NCI-H446 treated with DMSO at 0.1 percent for 48 hours (cell line): ENCODE data around the gene NXN.
"Not testable (repeated sequence)": the region's sequence is repeated elsewhere in the genome, so short reads cannot be mapped to it uniquely, and the experiment has no call there.

Experiments used
- DNase-seq: peaks from one replicate; lab custom pipeline; 2025; lab: John Stamatoyannopoulos, UW

Gene NXN

GRCh38 chr17:829614-830013 is 150.0 kb downstream of the NXN start:
- DNase-seq = not testable (repeated sequence)

DNA sequence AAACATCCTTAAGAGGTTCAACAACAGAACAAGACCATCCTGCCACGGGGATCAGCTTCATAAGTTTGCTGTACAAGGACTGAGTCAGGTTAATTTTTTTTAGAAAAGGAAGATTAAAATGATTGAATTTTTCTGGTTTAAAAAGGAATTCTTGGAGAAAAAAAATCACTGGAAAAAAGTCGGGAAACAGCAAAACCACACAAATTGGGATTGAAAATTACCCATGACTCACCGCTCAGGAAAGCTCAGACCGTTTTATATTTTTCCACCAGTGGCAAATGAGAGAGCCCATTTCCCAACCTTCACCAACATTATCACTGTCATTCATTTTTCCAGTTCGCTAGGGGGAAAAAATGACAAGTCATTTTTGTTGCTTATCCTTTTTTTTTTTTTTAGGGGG is 150.8 kb downstream of the NXN start:
- DNase-seq = no peak

GRCh38 chr17:826778-827177 is 152.8 kb downstream of the NXN start:
- DNase-seq = no peak

DNA sequence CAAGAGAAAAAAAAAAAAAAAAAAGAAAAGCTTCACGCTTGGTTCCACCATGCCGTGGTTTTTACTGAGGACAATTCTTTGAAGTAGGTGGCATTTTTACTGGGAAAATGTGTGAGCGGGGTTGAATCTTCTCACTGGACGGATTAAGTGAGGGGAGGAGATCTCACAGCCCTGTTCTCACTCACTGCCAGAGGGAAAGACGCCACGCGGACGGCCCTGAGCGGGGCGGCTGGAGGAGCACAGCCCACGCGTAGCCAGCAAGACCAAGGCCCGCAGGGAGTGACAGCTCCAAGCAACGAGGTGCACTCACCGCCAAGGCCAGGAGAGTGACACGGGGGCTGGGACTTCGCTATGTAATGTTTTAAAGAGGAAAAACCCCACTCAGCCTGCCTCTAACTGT is 154.4 kb downstream of the NXN start:
- no peak for DNase-seq

- DNase-seq = no peak
Observed at GRCh38 chr17:824378-824777, 155.2 kb downstream of the NXN start.

GRCh38 chr17:823501-823902 is 156.1 kb downstream of the NXN start:
- DNase-seq = no peak

DNA sequence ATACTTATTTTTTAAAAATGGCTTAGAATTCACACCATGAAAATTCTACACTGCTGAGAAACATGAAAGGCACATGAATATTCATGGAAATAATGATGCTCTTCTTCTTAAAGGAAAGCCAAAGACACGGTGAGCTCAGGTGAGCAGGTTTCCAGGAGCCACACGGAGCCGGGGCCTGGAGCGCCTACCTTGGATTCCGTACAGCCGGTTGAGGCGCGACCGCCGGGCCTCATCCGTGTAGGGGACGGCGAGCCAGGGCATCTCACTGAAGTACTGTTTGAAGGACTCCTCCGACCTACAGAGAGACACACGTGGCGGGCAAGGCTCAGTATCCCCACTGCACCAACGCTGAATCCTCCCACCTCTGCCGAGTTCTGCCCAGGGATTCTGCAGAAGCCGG is 160.3 kb downstream of the NXN start:
- no peak for DNase-seq

DNA sequence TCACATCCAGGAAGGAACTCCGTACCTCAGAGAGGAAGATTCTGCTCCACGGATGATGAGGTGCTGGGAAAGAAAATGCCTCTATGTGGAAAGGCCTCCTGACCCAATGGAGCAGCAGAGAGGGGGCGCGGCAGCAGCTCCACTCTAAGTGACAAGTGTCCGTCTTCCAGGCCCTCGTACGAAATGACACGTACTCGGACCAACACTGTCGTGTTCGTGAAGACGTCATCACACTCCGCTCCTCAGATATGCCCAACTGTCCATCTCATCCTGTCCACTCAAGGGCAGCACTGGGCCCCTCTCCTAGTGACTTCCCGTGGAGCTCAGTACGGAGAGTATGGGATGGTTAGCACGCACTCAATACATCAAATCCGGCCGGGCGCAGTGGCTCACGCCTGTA is 165.2 kb downstream of the NXN start:
- no peak for DNase-seq

DNA sequence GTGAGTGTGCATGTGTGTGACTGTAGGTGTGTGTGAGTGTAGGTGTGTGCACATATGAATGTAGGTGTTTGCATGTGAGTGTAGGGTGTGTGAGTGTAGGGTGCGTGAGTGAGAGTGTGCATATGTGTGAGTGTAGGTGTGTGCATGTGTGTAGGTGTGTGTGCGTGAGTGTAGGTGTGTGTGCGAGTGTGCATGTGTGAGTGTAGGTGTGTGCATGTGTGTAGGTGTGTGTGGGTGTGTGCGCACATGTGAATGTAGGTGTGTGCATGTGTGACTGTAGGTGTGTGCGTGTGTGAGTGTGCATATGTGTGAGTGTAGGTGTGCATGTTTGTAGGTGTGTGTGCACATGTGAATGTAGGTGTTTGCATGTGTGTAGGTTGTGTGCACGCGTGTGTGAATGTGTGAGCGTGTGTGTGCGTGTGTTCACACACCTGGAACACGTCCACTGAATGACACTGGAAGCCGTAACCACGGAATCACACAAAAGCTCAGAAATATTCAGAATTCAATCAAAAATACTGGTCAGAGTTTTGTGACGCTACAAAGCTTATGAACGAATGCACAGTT is 166.9 kb downstream of the NXN start:
- DNase-seq = no peak

GRCh38 chr17:811051-811784 is 168.4 kb downstream of the NXN start:
- no peak for DNase-seq

- no peak for DNase-seq
Observed at GRCh38 chr17:807523-808294, 171.9 kb downstream of the NXN start.

DNA sequence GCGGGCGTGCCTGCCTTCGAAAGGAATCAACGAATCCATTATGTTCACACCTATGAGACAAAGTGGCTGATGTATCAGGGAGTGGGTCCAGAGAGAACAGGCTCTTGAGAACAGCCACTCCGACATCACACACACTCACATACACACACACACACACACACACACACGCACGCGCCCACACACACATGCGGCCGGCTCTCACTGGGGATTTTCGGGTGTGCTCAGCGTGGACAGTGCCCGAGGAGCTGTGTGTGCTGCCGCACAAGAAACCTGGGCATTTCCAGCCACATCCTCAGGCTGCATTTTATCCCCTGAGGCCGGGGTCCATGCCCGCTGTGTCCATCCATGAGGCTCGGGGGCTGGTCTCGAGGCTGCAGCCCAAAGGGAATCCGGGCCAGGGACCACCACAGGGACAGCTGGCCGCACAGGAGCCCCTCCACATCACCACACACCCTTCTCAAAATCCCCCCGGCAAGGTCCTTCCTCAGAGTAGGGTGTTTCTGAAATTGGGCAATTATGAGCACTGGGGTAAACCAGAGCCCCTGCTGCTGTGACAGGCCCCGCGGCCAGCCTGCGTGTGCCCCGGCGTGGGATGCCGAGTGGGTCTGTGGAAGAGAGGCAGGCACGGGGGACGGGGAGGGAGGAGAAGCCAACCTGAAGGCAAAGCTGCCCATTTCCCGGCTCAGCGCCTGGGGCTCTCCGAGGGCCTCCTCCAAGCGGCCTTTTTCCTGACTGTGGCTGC is 172.6 kb downstream of the NXN start:
- no peak for DNase-seq

DNA sequence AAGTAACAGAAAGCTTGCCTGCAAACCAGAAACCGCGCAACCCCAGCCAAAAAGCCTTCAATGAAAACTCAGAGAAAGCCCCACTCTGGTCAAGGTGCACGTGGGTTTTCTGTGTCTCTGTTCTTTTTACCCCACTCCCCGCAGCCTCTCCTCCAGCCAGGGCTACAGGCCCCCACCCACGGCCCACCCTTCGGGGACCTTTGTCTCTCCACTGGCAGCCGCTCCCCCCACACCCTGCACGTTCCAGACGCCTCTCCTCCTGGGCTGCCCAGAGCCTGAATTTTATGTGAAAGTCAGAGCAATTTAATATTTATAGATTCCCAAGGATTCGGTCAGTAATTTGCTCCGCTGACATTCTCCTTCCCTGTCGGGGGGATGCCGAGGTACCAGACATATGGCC is 173.2 kb downstream of the NXN start:
- DNase-seq = no peak

DNA sequence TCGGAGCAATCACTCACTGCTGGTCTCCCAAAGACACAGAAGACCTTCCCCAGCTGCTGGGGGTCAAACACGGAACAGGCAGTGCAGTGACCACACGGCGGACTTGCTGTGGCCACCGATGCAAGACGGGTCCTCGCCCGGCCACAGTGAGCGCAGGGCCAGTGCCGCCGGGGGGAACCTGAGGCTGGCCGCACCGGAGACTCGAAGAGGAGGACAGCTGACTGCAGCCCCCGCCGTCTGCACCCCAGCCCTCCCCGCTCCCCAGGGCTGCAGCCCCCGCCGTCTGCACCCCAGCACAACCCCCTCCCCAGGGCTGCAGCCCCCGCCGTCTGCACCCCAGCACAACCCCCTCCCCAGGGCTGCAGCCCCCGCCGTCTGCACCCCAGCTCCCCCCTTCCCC is 173.7 kb downstream of the NXN start:
- DNase-seq = not testable (repeated sequence)

DNA sequence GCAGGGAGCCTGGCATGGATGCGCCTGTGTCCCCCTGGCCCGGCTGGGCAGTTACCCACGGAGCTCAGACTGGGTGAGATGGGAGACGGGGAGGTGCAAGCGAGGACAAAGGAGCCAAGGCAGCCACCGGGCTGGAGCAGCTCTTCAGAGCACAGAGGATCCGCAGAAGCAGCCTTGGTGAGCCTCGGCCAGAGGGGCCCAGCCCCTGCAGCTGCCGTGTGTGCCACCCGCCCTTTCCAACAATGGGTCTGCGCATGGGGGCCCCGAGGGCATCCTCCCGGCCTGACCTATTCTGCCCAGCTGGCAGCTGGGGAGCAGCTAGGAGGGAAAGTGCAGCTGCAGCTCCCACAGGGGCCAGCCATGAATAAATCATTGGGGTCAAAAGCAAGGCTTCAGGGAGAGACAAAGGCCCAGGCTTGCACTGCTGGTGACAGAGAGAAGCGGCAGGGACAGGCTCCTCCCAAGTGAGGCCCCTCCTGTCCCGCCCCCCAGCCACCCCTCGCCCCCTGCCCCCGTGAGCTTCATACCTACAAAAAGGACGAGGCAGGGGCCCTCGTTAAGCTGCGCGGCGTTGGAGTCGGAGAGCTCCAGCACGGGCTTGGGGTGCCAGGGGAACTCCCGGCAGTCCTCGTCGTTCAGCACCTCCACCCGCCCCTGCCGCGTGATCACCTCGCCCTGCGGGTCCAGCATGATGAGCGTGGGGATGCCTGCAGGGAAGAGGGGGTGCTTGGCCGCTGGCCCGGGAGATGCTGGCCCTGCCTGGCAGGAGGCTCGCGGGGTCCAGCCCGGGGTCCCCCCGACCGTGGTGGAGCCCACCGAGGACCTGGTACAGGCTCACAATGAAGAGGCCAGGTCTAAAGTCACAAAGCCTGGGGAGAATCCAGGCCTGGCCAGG is 174.8 kb downstream of the NXN start:
- DNase-seq = no peak

DNA sequence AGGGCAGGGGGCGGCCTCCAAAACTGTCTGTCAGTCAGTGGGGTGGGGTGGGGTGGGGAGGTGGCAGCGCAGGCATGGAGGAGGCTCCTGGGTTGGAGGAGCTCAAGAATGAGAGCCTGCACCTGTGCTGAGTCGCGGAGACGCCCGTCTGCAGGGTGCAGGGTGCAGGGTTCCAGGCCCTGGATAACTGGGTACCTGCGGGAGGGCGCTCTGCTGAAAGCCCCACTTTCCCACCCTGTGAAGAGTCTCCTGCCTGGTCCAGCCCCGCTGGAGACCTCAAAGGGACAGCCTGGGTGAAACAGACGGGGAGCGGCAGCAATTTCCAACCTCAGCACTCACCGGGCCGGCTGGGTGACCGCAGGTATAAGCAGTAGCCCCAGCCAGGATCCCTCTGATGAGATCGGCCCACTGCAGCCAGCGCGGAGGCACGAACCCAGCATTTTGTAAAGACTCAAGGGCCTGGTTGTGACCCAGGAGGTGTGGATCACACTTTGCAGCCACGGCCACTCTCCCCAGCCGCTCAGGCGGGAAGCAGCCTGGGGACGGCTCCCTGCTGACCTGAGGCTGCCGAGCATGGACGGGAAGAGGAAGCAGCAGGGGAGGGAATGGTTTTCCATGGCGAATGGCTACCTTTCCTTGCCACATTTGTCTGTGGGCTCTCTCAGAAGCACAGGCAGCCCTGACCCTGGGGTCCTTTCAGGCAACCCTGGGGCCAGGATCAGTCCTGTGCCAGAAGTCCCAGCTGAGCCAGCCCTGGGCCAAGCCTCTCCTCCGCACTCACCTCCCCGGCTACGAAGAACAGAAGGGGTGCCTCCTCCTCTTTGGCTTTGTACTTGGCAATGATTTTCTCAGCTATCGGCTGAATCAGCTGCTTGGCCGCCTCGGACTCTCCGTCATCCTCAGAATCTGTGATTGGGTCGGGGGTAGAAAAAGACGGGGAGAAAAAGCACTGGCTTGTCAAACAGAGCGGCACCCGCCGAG is 176.4 kb downstream of the NXN start:
- no peak for DNase-seq

- DNase-seq = no peak
Observed at GRCh38 chr17:802481-802880, 177.1 kb downstream of the NXN start.

GRCh38 chr17:801660-802059 is 177.9 kb downstream of the NXN start:
- DNase-seq = no peak

GRCh38 chr17:800446-801242 is 178.9 kb downstream of the NXN start:
- DNase-seq = no peak

DNA sequence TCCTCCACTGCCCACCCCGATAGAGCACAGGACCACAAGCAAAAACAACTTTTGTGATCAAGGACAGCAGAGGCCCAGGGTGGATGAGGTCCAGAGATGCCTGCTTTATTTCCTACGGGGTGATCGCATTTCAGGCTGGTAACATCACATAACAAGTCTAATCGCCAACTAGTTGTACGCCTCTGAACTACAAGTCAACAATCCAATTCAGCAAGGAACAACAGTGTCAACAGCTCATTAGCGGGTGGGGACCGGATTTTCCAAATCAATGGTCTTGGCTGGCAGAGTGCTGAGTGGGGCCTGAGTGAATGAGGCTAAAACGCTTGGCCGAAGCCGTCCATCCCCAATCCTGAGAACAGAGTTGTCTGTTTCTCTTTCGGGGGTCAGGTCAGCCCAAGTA is 180.3 kb downstream of the NXN start:
- no peak for DNase-seq
